ENCODE measurements around the gene ZFAND2A. TPM values are rescaled to one million over a fixed set of nuclear protein-coding genes. Genes with fewer than 3 reads are reported as not detected.
"Not testable (repeated sequence)": the region's sequence is repeated elsewhere in the genome, so short reads cannot be mapped to it uniquely, and the experiment has no call there.

ZFAND2A gene
- total and polyA plus RNA-seq, 8 donors, result 0.89 to 93.6 (median 30.7) TPM

DNA sequence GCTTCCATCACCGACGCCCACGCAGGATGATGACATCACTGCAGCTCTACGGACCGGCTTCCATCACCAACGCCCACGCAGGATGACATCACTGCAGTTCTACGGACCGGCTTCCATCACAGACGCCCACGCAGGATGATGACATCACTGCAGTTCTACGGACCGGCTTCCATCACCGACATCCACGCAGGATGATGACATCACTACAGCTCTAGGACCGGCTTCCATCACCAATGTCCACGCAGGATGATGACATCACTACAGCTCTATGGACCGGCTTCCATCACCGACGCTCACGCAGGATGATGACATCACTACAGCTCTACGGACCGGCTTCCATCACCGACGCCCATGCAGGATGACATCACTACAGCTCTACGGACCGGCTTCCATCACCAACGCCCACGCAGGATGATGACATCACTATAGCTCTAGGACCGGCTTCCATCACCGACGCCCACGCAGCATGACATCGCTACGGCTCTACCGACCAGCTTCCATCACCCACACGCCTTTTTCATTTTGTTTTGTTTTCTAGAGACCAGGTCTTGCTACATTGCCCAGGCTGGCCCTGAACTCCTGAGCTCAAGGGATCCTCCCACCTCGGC is 42.6 kb downstream of the ZFAND2A start:
- H3K4me1 ChIP-seq, result no peaks in the 10 kb centered on the region
- no peak for DNase-seq
- H3K9me3 ChIP-seq, result no peaks in the 10 kb centered on the region
- TF ChIP-seq POLR2AphosphoS5 (IDR thresholded peaks at IDR 0.05) (no peak), CTCF (IDR thresholded peaks at IDR 0.05) (no peak), EP300 (IDR thresholded peaks at IDR 0.05) (no peak), POLR2A (IDR thresholded peaks at IDR 0.05) (no peak)
- intact Hi-C loops (cut with DNase I; ENCODE audit: low total_unique reads), result no loop called here
- no peak overlapping the region for H3K27ac ChIP-seq
- no peaks in the 10 kb centered on the region for H3K27me3 ChIP-seq
- no peak overlapping the region for H3K4me3 ChIP-seq
- peaks cover 0 to 12% (median 5%) of the 10 kb centered on the region in 4 donors for H3K36me3 ChIP-seq
- 94 to 97% (median 95%) methylated on average over 36 to 38 of the region's 38 CpGs for WGBS, 5 donors

DNA sequence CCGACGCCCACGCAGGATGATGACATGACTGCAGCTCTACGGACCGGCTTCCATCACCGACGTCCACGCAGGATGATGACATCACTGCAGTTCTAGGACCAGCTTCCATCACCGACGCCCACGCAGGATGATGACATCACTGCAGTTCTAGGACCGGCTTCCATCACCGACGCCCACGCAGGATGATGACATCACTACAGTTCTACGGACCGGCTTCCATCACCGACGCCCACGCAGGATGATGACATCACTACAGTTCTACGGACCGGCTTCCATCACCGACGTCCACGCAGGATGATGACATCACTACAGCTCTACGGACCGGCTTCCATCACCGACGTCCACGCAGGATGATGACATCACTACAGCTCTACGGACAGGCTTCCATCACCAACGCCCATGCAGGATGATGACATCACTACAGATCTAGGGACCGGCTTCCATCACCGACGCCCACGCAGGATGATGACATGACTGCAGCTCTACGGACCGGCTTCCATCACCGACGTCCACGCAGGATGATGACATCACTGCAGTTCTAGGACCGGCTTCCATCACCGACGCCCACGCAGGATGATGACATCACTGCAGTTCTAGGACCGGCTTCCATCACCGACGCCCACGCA is 43.5 kb downstream of the ZFAND2A start:
- H3K4me1 ChIP-seq; H3K4me3 ChIP-seq; DNase-seq; H3K9me3 ChIP-seq; H3K27me3 ChIP-seq; H3K27ac ChIP-seq; intact Hi-C loops (cut with DNase I; ENCODE audit: low total_unique reads): not testable (repeated sequence)
- peaks cover 0 to 12% (median 6%) of the 10 kb centered on the region in 4 donors for H3K36me3 ChIP-seq
- 90 to 97% (median 96%) methylated on average over 25 to 49 of the region's 49 CpGs for WGBS, 5 donors

DNA sequence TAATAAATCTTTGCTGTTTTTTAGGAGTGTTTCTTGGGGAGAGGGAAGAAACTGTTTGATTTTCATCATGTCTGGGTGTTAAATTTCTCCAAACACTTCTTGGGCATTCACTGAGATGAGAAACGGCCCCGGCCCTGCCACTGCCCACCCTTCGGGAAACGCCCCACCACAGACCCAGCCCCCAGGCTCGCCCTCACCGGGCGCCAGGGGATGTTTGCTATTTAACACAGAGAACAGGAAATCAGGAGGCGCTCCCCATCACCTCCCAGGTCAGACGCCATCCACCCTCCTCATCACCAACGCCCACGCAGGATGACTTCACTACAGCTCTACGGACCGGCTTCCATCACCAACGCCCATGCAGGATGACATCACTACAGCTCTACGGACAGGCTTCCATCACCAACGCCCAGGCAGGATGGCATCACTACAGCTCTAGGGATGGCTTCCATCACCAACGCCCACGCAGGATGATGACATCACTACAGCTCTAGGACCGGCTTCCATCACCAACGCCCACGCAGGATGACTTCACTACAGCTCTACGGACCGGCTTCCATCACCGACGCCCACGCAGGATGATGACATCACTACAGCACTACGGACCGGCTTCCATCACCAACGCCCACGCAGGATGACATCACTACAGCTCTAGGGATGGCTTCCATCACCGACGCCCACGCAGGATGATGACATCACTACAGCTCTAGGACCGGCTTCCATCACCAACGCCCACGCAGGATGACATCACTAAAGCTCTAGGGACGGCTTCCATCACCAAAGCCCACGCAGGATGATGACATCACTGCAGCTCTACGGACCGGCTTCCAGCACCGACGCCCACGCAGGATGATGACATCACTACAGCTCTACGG is 44.6 kb downstream of the ZFAND2A start:
- H3K27me3 ChIP-seq, DNase-seq: not testable (repeated sequence)
- 92 to 98% (median 96%) methylated on average over 44 of the region's 44 CpGs for WGBS, 5 donors

GRCh38 chr7:1114505-1114904 is 45.5 kb downstream of the ZFAND2A start:
- WGBS, 5 donors, result 91 to 95% (median 94%) methylated on average over 19 of the region's 19 CpGs

More for the DNA sequence above, 44.6 kb downstream of the ZFAND2A start:
- H3K36me3 ChIP-seq, result peaks cover 0 to 12% (median 6%) of the 10 kb centered on the region in 4 donors
- H3K4me1 ChIP-seq; H3K9me3 ChIP-seq; H3K4me3 ChIP-seq; intact Hi-C loops (cut with DNase I; ENCODE audit: low total_unique reads); H3K27ac ChIP-seq: not testable (repeated sequence)

More at GRCh38 chr7:1114505-1114904, 45.5 kb downstream of the ZFAND2A start:
- Histone ChIP-seq H3K27ac (no peak overlapping the region), H3K27me3 (no peaks in the 10 kb centered on the region), H3K4me3 (no peak overlapping the region), H3K9me3 (no peaks in the 10 kb centered on the region), H3K36me3 (peaks cover 0 to 12% (median 6%) of the 10 kb centered on the region in 4 donors), H3K4me1 (peaks cover 0 to 9% (median 4%) of the 10 kb centered on the region in 4 donors)
- intact Hi-C loops (cut with DNase I; ENCODE audit: low total_unique reads), result no loop called here
- no peak for DNase-seq
- TF ChIP-seq EP300 (IDR thresholded peaks at IDR 0.05), result no peak
- TF ChIP-seq POLR2A (IDR thresholded peaks at IDR 0.05), result no peak
- TF ChIP-seq POLR2AphosphoS5 (IDR thresholded peaks at IDR 0.05), result no peak
- TF ChIP-seq CTCF (IDR thresholded peaks at IDR 0.05), result no peak
